DOHH2 (cell line): Measurements from ENCODE around the gene IFITM2.

Experiments used
- EZH2phosphoT487 ChIP-seq: fragments of 200-600 bp; sonication (generic); IDR thresholded peaks from 2 replicates; pipeline ENCODE4 v1.6.1; 2017; ENCODE audit warnings: borderline replicate concordance, mild to moderate bottlenecking, antibody characterized with exemption, low read length, moderate library complexity, mixed read lengths
- TF ChIP-seq, protein P1 (sequence below): fragments of 200-600 bp; sonication (generic); IDR thresholded peaks from one replicate; pipeline ENCODE4 v1.5.1; 2014; ENCODE audit warnings: antibody characterized with exemption, mild to moderate bottlenecking, low read depth, low read length; ENCODE audit not compliant: poor library complexity, severe bottlenecking

- no peak for TF ChIP-seq EZH2phosphoT487
- TF ChIP-seq, protein P1, sequence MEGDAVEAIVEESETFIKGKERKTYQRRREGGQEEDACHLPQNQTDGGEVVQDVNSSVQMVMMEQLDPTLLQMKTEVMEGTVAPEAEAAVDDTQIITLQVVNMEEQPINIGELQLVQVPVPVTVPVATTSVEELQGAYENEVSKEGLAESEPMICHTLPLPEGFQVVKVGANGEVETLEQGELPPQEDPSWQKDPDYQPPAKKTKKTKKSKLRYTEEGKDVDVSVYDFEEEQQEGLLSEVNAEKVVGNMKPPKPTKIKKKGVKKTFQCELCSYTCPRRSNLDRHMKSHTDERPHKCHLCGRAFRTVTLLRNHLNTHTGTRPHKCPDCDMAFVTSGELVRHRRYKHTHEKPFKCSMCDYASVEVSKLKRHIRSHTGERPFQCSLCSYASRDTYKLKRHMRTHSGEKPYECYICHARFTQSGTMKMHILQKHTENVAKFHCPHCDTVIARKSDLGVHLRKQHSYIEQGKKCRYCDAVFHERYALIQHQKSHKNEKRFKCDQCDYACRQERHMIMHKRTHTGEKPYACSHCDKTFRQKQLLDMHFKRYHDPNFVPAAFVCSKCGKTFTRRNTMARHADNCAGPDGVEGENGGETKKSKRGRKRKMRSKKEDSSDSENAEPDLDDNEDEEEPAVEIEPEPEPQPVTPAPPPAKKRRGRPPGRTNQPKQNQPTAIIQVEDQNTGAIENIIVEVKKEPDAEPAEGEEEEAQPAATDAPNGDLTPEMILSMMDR: no peak
These were observed 17.6 kb upstream of the IFITM2 start for GRCh38 chr11:289712-290620.
